SK-N-SH treated with all-trans-retinoic acid at 6 μM for 48 hours (cell line): Measurements from ENCODE around the gene DRD2.
A peak's percentile ranks its signal among the peaks of the same experiment; 100 is the strongest.

Experiments
- ATAC-seq: fragments of 200-7000 bp; cut with Tn5 transposase; 3 replicates; pipeline ENCODE4 v1.9.1; 2020; ENCODE audit warnings: mild to moderate bottlenecking, moderate library complexity
- ARNTL ChIP-seq: fragments of 450-650 bp; formaldehyde crosslinking; IDR thresholded peaks from 2 replicates; pipeline ENCODE4 v1.5.0; 2020; ENCODE audit warnings: low read depth, mild to moderate bottlenecking, moderate library complexity, borderline replicate concordance
- BACH2 ChIP-seq: fragments of 250-450 bp; sonication (Bioruptor Pico); IDR thresholded peaks from 2 replicates; pipeline ENCODE4 v1.9.0; 2021; ENCODE audit warnings: mild to moderate bottlenecking, borderline replicate concordance
- CSDC2 ChIP-seq: fragments of 250-450 bp; sonication (Bioruptor Pico); IDR thresholded peaks from 2 replicates; pipeline ENCODE4 v1.5.0; 2020; ENCODE audit warnings: mild to moderate bottlenecking, moderate library complexity
- ESRRG ChIP-seq: fragments of 250-450 bp; sonication (Bioruptor Pico); IDR thresholded peaks from 2 replicates; pipeline ENCODE4 v1.6.1; 2021; ENCODE audit warnings: mild to moderate bottlenecking
- GLIS3 ChIP-seq: fragments of 250-450 bp; sonication (Bioruptor Pico); IDR thresholded peaks from 2 replicates; pipeline ENCODE4 v1.5.0; 2020; ENCODE audit warnings: mild to moderate bottlenecking, moderate library complexity
- ISL1 ChIP-seq: fragments of 250-450 bp; sonication (Bioruptor Pico); IDR thresholded peaks from 2 replicates; pipeline ENCODE4 v2.1.2; 2022; ENCODE audit warnings: mild to moderate bottlenecking, moderate library complexity
- OSR1 ChIP-seq: fragments of 250-450 bp; sonication (Bioruptor Pico); IDR thresholded peaks from 2 replicates; pipeline ENCODE4 v1.8.0; 2022; ENCODE audit warnings: moderate library complexity, mild to moderate bottlenecking, inconsistent platforms
- PPARA ChIP-seq: fragments of 250-450 bp; sonication (Bioruptor Pico); IDR thresholded peaks from 2 replicates; pipeline ENCODE4 v1.5.0; 2020; ENCODE audit warnings: mild to moderate bottlenecking, borderline replicate concordance
- RARB ChIP-seq: fragments of 250-450 bp; sonication (Bioruptor Pico); IDR thresholded peaks from 2 replicates; pipeline ENCODE4 v1.8.0; 2021; ENCODE audit warnings: mild to moderate bottlenecking, moderate library complexity
- SNAI2 ChIP-seq: fragments of 250-450 bp; sonication (Bioruptor Pico); IDR thresholded peaks from 2 replicates; pipeline ENCODE4 v1.5.0; 2020; ENCODE audit warnings: mild to moderate bottlenecking, moderate library complexity
- TCF4 ChIP-seq: fragments of 250-450 bp; sonication (Bioruptor Pico); IDR thresholded peaks from 2 replicates; pipeline ENCODE4 v1.8.0; 2021; ENCODE audit warnings: mild to moderate bottlenecking, moderate library complexity, borderline replicate concordance
- TOX ChIP-seq: fragments of 250-450 bp; sonication (Bioruptor Pico); IDR thresholded peaks from 2 replicates; pipeline ENCODE4 v1.8.0; 2021; ENCODE audit warnings: mild to moderate bottlenecking, moderate library complexity, borderline replicate concordance
- ZC3H10 ChIP-seq: fragments of 250-450 bp; sonication (Bioruptor Pico); IDR thresholded peaks from 2 replicates; pipeline ENCODE4 v1.5.1; 2021; ENCODE audit warnings: mild to moderate bottlenecking, moderate library complexity
- ZFP3 ChIP-seq: fragments of 250-450 bp; sonication (Bioruptor Pico); IDR thresholded peaks from 2 replicates; pipeline ENCODE4 v1.5.0; 2020; ENCODE audit warnings: mild to moderate bottlenecking, moderate library complexity
- ZFP30 ChIP-seq: fragments of 450-650 bp; formaldehyde crosslinking; IDR thresholded peaks from 2 replicates; pipeline ENCODE4 v1.5.0; 2022; ENCODE audit warnings: mild to moderate bottlenecking, moderate library complexity
- ZNF565 ChIP-seq: fragments of 450-650 bp; formaldehyde crosslinking; conservative IDR thresholded peaks from 2 replicates; pipeline ENCODE4 v1.5.0; 2020; ENCODE audit warnings: low read depth, mild to moderate bottlenecking, moderate library complexity
- ZNF70 ChIP-seq: fragments of 450-650 bp; formaldehyde crosslinking; IDR thresholded peaks from 2 replicates; pipeline ENCODE4 v1.5.0; 2020; ENCODE audit warnings: mild to moderate bottlenecking, moderate library complexity
- TF ChIP-seq, protein P1 (sequence below): fragments of 250-450 bp; sonication (Bioruptor Pico); IDR thresholded peaks from 2 replicates; pipeline ENCODE4 v1.5.0; 2020; ENCODE audit warnings: mild to moderate bottlenecking, moderate library complexity
- TF ChIP-seq, protein P2 (sequence below): fragments of 250-450 bp; sonication (Bioruptor Pico); IDR thresholded peaks from 2 replicates; pipeline ENCODE4 v1.5.1; 2020; ENCODE audit warnings: low read depth, mild to moderate bottlenecking, moderate library complexity
- TF ChIP-seq, protein P3 (sequence below): fragments of 250-450 bp; sonication (Bioruptor Pico); IDR thresholded peaks from 2 replicates; pipeline ENCODE4 v1.8.0; 2021; ENCODE audit warnings: low read depth, mild to moderate bottlenecking, moderate library complexity, borderline replicate concordance

DRD2 gene

DNA sequence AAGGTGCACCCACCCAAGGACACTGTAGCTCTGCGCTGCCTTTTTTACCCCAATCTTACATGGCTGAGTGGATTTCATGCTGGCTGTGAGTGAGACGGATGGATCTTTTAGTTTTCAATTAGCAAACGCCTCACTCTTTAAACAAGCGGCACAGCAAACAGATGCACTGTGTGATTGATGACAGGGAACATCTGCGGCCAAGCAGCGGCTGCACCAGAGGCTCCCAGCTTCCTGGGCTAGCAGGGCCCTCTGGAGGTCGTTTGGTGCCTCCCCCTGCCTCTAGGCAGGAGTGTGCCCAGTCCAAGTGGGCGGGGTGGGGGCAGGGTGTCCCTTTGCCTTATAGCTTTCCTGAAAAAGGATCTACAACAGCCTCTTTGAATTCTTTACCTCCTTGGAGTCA, 2.1 kb upstream of the DRD2 start:
- ATAC-seq = no peak; the same call in 2 of the 3 replicates
- TF ChIP-seq ZFP30 (CRISPR knock-in tag) (no peak), ESRRG (CRISPR knock-in tag) (no peak), ZNF70 (no peak)
- TF ChIP-seq, all 23 proteins: peak for 0

DNA sequence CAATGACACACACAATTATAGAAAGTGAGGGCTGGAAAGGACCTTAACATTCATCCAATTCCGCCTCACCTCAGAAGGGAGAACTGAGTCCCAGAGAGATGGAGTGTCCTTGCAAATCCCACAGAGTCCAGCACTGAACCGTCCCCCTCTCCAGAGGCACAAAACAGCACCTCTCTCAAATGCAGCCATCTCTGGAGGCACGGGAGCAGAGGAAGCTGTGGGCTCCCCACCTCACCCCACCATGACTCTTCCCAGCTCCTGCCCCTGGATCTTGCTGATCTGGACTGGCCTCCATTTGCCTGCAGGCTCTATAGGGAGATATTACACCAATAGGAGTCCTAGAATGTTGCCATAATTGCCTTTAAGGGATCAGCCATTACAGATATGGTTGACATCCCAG, 1.4 kb upstream of the DRD2 start:
- ATAC-seq = no peak
- TF ChIP-seq ZC3H10 (CRISPR knock-in tag) = no peak
- no peak for TF ChIP-seq TOX (CRISPR knock-in tag)
- no peak for TF ChIP-seq TCF4 (CRISPR knock-in tag)
- no peak for TF ChIP-seq PPARA (CRISPR knock-in tag)
- TF ChIP-seq ZFP3 = no peak
- TF ChIP-seq ZNF565 (CRISPR knock-in tag) = no peak
- TF ChIP-seq, protein P1, sequence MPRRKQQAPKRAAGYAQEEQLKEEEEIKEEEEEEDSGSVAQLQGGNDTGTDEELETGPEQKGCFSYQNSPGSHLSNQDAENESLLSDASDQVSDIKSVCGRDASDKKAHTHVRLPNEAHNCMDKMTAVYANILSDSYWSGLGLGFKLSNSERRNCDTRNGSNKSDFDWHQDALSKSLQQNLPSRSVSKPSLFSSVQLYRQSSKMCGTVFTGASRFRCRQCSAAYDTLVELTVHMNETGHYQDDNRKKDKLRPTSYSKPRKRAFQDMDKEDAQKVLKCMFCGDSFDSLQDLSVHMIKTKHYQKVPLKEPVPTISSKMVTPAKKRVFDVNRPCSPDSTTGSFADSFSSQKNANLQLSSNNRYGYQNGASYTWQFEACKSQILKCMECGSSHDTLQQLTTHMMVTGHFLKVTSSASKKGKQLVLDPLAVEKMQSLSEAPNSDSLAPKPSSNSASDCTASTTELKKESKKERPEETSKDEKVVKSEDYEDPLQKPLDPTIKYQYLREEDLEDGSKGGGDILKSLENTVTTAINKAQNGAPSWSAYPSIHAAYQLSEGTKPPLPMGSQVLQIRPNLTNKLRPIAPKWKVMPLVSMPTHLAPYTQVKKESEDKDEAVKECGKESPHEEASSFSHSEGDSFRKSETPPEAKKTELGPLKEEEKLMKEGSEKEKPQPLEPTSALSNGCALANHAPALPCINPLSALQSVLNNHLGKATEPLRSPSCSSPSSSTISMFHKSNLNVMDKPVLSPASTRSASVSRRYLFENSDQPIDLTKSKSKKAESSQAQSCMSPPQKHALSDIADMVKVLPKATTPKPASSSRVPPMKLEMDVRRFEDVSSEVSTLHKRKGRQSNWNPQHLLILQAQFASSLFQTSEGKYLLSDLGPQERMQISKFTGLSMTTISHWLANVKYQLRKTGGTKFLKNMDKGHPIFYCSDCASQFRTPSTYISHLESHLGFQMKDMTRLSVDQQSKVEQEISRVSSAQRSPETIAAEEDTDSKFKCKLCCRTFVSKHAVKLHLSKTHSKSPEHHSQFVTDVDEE = no peak
- TF ChIP-seq BACH2 (CRISPR knock-in tag) = no peak
- no peak for TF ChIP-seq GLIS3
- no peak for TF ChIP-seq CSDC2 (CRISPR knock-in tag)
- TF ChIP-seq, protein P2, sequence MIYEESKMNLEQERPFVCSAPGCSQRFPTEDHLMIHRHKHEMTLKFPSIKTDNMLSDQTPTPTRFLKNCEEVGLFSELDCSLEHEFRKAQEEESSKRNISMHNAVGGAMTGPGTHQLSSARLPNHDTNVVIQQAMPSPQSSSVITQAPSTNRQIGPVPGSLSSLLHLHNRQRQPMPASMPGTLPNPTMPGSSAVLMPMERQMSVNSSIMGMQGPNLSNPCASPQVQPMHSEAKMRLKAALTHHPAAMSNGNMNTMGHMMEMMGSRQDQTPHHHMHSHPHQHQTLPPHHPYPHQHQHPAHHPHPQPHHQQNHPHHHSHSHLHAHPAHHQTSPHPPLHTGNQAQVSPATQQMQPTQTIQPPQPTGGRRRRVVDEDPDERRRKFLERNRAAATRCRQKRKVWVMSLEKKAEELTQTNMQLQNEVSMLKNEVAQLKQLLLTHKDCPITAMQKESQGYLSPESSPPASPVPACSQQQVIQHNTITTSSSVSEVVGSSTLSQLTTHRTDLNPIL (CRISPR knock-in tag) = no peak
- no peak for TF ChIP-seq OSR1 (CRISPR knock-in tag)
- TF ChIP-seq RARB (CRISPR knock-in tag) = no peak
- no peak for TF ChIP-seq ZFP30 (CRISPR knock-in tag)
- no peak for TF ChIP-seq ISL1 (CRISPR knock-in tag)
- TF ChIP-seq, protein P3, sequence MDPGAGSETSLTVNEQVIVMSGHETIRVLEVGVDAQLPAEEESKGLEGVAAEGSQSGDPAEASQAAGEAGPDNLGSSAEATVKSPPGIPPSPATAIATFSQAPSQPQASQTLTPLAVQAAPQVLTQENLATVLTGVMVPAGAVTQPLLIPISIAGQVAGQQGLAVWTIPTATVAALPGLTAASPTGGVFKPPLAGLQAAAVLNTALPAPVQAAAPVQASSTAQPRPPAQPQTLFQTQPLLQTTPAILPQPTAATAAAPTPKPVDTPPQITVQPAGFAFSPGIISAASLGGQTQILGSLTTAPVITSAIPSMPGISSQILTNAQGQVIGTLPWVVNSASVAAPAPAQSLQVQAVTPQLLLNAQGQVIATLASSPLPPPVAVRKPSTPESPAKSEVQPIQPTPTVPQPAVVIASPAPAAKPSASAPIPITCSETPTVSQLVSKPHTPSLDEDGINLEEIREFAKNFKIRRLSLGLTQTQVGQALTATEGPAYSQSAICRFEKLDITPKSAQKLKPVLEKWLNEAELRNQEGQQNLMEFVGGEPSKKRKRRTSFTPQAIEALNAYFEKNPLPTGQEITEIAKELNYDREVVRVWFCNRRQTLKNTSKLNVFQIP (CRISPR knock-in tag) = no peak
- TF ChIP-seq ZNF70 = no peak

DNA sequence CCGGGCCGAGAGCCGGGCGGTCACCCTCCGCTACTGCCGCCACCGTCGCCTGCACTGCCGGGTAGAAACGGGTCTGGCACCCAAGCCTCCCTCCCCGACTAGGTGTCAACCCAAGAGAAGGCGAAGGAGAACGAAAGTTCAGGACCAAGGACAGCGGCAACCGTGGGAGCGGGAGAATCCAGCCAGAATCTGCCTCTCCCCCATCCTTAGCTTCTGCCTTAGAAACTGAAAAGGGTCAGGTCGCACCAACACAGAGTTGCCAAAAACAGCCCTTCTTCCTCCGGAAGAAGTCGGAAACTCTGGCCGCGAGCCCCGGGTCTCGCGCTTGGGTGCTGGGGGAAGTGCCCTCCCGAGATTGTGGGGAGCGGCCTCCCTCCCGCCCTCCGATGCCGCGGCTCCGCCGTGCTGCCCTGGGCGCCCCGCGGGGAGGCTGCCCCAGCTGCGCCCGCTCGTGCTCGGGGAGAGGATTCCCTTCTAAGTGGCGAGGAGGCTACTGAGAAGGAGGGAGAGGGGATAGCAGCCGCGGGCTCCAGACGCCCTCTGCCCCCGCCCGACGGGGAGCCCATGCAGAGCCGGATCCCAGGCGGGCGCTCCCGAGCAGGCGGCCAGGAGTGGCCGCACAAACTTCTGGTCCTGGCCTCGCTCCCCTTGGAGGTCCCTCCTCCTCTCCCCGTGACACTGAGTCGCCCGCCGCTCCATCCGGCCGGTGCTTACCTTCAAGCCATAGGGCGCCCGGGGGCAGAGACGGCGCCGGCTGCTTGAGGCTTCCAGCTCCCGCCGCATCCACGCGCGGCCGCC, 637 bp downstream of the DRD2 start:
- peak; percentile 92 for ATAC-seq
- 0 out of 2 replicates have a peak, but pooled peaks have one; percentile 59 for TF ChIP-seq CSDC2 (CRISPR knock-in tag)
- TF ChIP-seq GLIS3 = no peak
- no peak for TF ChIP-seq ZNF565 (CRISPR knock-in tag)
- no peak for TF ChIP-seq ZFP30 (CRISPR knock-in tag)
- TF ChIP-seq, protein P2 (CRISPR knock-in tag) = no peak
- TF ChIP-seq ZFP3 = peak; percentile 49; the same call in 1 of the 2 replicates
- peak; percentile 51; the same call in 1 of the 2 replicates for TF ChIP-seq SNAI2 (CRISPR knock-in tag)
- no peak for TF ChIP-seq OSR1 (CRISPR knock-in tag)
- no peak for TF ChIP-seq RARB (CRISPR knock-in tag)

DNA sequence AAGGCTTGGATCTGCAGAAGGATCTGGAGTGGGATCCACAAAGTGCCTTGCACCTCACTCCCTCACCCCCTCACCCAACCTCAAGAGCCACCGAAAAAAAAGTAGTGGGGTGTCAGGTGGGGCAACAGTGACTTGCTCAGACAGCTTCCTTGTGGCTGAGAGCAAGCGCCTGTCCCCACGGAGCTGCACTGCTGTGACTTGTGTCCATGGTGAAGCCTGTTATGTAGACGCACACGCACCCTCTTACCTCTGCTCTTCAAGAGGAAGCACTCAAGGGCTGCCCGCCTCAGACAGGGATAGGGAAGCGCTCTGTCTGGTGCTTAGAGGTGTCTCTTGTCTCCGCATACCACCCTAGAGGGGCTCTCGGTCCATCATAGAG, 1.2 kb downstream of the DRD2 start:
- TF ChIP-seq ARNTL (CRISPR knock-in tag) (no peak), TOX (CRISPR knock-in tag) (no peak), SNAI2 (CRISPR knock-in tag) (no peak)
- TF ChIP-seq, protein P3 (CRISPR knock-in tag) = no peak
- ATAC-seq = no peak; the same call in 2 of the 3 replicates
